D721Med (cell line): ENCODE measurements around the gene ACSBG1.

Experiments
- DNase-seq: peaks from one replicate; pipeline ENCODE4 v3.0.0; 2011; ENCODE audit warnings: low spot score; ENCODE audit not compliant: insufficient read length
- FAIRE-seq: peaks from 2 replicates; lab custom pipeline; 2011; peaks lifted over from hg19 to GRCh38; lab: Jason Lieb, UNC
- CTCF ChIP-seq: IDR thresholded peaks from 2 replicates; pipeline ENCODE4 v1.5.1; 2012; ENCODE audit warnings: mild to moderate bottlenecking, control low read depth; ENCODE audit not compliant: insufficient read depth; ENCODE audit errors: missing control alignments

ACSBG1 gene

DNA sequence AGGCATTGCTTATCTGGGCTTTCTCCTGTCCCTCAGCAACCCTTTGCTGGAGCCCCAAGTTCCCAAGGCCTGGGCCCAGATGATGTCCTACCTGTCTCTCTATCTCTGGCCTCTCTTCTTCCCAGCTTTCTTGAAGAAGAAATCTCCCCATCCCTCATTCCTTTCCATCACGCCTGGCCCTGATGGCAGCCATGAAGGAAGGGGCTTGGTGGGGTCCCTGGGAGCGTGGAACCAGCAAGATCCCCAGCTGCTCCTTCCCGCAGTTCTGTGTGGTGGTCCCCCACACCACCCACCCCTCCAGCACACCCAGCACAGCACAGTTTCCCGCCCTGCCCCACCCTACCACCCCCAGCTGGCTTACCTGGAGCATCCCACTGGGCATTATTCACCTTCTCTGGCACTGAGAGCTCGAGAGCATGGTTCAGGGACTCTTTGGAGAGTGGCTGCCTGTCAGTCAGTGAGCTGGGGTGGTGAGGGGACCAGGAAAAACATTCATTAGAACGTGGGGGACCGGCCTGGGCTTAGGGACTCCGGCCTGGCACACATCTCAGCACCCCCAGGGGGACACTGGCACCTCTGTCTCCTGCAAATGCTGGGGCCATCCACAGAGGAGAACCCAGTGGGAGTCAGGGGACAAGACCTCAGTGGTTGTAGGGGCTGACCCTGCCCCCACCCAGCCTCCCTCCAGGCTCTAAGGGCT, 26.6 kb downstream of the ACSBG1 start:
- FAIRE-seq = no peak
- DNase-seq = no peak
- no peak for TF ChIP-seq CTCF

DNA sequence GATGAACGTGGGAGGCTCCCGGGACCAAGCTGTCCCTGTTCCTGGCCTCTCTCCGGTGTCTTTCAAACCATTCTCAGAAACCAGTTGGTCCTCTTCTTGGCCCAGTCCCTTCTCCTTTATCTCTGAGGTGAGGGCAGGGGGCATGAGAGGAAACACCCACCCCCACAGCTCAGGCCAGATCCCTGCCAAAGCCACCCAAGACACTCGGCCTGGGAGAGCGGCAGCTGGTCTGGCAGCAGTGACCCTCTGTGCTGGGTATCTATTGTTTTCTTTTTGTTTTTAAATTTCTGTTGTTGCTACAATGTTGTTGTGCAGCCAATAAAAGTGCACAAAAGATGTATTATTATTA, 27.3 kb downstream of the ACSBG1 start:
- TF ChIP-seq CTCF = no peak
- FAIRE-seq (no peak), DNase-seq (no peak)

DNA sequence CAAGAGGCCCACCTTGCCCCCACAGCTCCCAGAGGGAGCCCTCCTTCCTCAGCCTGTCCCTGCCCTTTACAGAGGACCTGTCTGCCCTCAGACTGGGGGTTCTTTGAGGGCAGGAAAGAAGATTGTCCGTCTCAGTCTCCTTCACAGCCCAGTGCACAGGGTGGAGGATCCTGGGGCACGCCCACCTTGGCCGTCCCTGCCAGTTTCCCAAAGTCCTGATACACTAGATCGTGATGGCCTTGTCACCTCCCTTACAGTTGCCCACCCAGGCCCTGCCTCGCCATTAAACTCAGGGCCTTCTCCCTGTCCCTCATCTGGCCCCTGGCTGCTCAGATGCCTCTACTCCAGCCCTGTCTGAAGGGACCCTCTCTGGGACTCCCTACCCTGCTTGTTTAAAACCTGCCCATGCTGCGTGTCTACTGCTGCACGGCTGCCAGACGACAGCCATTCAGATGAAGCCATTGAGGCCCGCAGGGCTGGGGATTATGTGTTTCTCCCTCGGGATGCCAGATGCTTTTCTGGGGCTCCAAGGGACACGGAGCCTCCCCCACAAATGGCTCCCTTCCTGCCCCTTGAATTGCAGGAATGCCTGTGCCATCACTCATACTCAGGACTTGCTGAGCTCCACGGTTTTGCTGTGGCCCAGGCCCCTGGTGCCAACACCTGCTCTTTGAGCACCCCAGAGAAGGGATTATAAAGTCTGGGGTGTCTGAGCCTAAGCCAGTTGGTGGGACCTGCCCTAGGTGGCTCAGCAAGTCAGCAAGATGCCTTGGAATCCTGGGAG, 27.8 kb downstream of the ACSBG1 start:
- TF ChIP-seq CTCF = no peak

GRCh38 chr15:78205856-78206255, 28.5 kb downstream of the ACSBG1 start:
- FAIRE-seq = no peak
- TF ChIP-seq CTCF = no peak
- no peak for DNase-seq

More for the DNA sequence above, 27.8 kb downstream of the ACSBG1 start:
- FAIRE-seq (no peak), DNase-seq (no peak)

- no peak for TF ChIP-seq CTCF
- DNase-seq (no peak), FAIRE-seq (no peak)
These were observed 29.0 kb downstream of the ACSBG1 start for GRCh38 chr15:78205337-78205736.

GRCh38 chr15:78204351-78205309, 29.7 kb downstream of the ACSBG1 start:
- no peak for DNase-seq
- FAIRE-seq = no peak
- TF ChIP-seq CTCF = no peak
